GM10847 (cell line): ENCODE measurements around the gene POLDIP3.

Experiments
- POLR2A ChIP-seq: IDR thresholded peaks from 2 replicates; pipeline ENCODE4 v1.6.1; 2011; ENCODE audit not compliant: insufficient read length; ENCODE audit errors: extremely low read depth

Gene POLDIP3

GRCh38 chr22:42587588-42588175, 27.0 kb downstream of the POLDIP3 start:
- TF ChIP-seq POLR2A, result no peak

DNA sequence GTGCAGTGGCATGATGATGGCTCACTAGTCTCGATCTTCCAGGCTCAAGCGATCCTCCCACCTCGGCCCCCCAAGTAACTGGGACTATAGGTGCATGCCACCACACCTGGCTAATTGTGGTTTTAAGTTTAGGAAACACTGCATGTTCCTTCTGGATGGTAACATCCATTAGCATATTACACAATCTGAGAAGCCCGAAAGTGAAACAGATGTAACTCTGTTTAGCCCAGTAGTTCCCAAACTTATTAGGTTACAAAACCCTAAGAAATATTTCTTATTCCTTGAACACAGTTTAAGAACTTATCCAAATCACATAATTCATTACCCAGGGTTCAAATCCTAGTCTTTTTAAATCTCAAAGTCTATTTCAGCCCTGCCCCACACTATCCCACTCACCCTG, 28.3 kb downstream of the POLDIP3 start:
- no peak for TF ChIP-seq POLR2A

- no peak for TF ChIP-seq POLR2A
Measured at GRCh38 chr22:42585096-42585495, 29.6 kb downstream of the POLDIP3 start.

- no peak for TF ChIP-seq POLR2A
Measured at GRCh38 chr22:42584364-42584940, 30.2 kb downstream of the POLDIP3 start.

- no peak for TF ChIP-seq POLR2A
Measured at GRCh38 chr22:42582987-42583386, 31.7 kb downstream of the POLDIP3 start.

DNA sequence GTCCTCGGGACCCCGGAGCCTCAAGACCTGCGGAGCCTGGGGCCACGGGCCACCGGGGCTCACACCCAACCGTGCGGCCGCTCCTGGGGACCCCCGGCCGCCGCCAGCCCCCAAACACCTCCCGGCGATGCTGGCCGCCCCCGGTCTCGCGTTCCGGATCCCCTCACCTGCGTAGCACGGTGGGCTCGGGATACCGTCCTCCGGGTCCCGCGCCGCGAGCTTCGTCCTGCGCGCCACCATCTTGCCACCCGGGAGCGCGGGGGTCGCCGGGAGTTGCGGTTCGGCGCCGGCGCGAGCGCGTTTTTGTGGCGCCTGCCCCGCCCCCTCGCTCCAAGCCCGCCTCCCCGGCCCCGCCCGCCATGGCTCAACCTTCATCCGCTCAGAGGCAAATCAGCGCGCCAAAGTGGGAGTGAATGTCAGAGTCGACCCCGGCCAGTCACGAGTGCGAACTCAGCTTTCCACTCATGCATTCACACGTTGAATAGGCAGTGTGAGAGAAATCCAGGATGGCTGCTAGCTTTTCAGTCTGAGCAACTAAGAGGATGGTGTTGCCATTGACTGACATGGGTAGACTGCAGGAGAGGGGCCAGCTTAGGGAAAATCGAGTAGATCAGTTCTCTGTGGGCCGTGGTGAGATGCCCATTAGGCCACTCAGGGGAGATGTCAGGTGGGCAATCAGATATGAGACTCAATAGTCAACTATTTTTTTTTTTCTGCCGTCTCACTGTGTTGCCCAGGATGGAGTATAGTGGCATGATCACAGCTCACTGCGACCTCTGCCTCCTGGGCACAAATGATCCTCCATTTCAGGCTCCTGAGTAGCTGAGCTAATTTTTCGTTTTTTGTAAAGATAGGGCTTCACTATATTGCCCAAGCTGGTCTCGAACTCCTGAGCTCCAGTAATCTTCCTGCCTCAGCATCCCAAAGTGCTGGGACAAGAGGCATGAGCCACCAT, 32.6 kb downstream of the POLDIP3 start:
- TF ChIP-seq POLR2A, result peak; percentile 70

DNA sequence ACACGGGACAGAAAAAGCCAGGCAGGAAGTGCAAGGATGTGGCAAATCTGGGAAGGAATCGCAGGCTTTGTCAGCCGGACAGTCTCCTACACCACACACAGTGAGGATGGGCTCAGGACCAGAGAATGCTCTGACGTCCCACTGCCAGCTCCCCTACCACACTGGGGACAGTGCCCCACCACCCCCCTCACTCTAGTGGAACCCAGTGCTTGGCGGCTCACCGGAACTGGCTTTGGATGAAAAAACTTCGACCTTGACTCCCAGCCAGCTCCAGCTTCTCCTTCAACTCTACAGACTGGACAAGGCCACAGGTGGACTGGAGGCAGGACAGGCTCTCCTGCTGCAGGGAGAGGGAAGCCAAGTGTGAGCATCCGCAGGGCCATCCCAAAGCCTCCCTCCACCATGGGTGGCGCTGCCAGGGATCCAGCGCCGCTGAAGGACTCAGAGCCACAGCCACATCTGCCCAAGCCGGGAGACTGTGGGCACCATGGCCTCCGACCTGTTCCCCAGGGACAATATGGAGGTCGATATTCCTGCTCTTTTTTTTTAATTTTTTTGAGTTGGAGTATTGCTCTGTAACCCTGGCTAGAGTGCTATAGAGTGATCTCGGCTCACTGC, 37.0 kb downstream of the POLDIP3 start:
- TF ChIP-seq POLR2A, result no peak

GRCh38 chr22:42565956-42566355, 48.7 kb downstream of the POLDIP3 start:
- no peak for TF ChIP-seq POLR2A

DNA sequence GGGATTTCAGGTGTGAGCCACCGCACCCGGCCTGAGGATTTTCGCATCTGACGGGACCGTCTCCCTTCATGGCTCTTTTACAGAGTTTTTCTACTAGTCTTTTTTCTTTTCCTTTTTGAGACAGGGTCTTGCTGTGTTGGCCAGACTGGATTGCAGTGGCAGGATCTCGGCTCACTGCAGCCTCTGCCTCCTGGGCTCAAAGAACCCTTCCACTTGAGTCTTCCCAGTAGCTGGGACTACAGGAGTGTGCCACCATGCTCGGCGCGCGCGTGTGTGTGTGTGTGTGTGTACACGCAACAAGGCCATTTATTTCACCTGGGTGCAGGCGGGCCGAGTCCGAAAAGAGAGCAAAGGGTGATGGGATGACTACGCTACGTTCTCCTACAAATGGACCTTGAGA, 50.0 kb downstream of the POLDIP3 start:
- no peak for TF ChIP-seq POLR2A

- TF ChIP-seq POLR2A, result no peak
Measured at GRCh38 chr22:42562684-42563083, 52.0 kb downstream of the POLDIP3 start.

- TF ChIP-seq POLR2A, result no peak
Measured at GRCh38 chr22:42562279-42562678, 52.4 kb downstream of the POLDIP3 start.

DNA sequence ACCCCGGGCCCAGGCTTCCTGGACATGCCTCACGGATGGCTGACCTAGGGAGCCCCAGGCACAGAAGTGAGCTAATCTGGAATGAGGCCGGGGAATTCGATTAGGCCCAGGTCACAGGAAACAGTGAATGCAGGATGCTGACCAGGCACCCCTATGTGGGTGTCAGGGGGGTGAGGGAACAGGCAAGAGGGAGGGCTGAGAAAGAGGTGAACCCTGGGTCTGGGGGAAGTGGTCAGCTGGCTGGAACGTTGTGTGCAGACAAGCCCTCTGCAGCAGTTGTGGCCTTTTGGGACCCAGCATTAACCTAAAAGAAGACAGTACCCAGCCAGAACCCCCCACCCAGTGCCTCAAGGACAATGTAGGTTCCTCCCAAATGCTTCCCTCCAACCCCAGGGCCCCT, 52.8 kb downstream of the POLDIP3 start:
- no peak for TF ChIP-seq POLR2A

GRCh38 chr22:42560781-42561180, 53.9 kb downstream of the POLDIP3 start:
- no peak for TF ChIP-seq POLR2A

- no peak for TF ChIP-seq POLR2A
Measured at GRCh38 chr22:42560381-42560780, 54.3 kb downstream of the POLDIP3 start.

DNA sequence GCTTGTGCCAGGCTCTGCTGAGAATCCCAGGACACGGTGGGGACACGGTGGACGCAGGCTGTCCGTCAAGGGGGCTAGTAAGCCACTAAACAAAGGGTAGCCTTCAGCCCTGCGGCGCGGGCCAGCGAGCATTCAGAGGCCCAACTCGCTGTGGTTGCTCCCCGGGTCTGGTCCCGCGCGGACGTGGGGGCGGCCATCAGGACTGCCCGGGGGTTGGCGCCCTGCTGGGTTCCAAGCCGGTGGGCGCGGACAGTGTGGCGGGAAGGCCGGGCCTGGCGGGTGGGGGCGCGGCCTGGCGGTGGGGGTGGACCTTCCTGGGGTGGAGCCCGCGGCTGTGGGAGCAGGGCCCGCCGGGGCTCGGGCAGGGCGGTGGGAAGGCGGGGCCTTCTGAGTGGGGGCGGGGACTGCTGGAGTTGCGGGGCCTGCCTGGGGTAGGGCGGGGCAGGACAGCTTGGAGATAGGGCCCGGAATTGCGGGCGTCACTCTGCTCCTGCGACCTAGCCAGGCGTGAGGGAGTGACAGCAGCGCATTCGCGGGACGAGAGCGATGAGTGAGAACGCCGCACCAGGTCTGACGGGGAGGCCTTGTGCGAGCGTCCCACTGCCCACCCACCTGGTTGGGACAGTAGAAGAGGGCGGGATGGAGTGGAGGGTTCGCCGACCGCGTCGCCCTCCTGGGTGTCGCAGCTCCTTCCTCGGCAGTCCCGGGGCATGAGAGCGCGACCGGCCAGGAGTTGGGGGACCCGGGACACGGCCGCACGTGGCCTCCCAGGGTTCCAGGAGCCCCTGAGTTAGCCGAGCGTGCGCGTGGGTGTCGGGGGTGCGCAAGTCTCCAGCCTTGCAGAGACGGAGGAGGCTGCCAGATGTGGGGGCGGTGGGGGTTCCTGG, 61.0 kb downstream of the POLDIP3 start, which contains the start of gene SERHL2:
Gene SERHL2, plus strand, starts transcription at position 482 of the 887 bp plus-strand sequence. Its CDS starts 65 bp downstream, at position 547.
- TF ChIP-seq POLR2A, result peak; percentile 11
